ENCODE data around the gene HIVEP3. TPM values are rescaled to one million over a fixed set of nuclear protein-coding genes. Genes with fewer than 3 reads are reported as not detected.

HIVEP3 gene
- polyA plus RNA-seq (2013, experiment 1 of 2) = 1.8 TPM
- 1.8 TPM for polyA plus RNA-seq (2013, experiment 2 of 2)

GRCh38 chr1:41918450-41919043 is at the start of gene HIVEP3:
Gene HIVEP3, minus strand, starts transcription at chr1:41918922.
- no peak within 1 kb of the TSS for H2AK5ac ChIP-seq (ENCODE audit: low read depth, low read length)
- no peak within 1 kb of the TSS for H4K91ac ChIP-seq (ENCODE audit: low read depth, low read length, poor library complexity)
- no peaks in the 10 kb centered on the region for H3K9me3 ChIP-seq (replicated peaks in 1 of 2; ENCODE audit: control insufficient read depth in 2 of 2, insufficient read depth in 1 of 2, low read depth in 1 of 2, low read length in 2 of 2)
- H3K23ac ChIP-seq (ENCODE audit: low read depth, low read length, poor library complexity) = no peak within 1 kb of the TSS
- no peak within 1 kb of the TSS for H3K14ac ChIP-seq (ENCODE audit: low read length)
- peak within 1 kb of the TSS; percentile 49 to 88 for H3K4me3 ChIP-seq (ENCODE audit: low read length in 2 of 2)
- H3K27ac ChIP-seq (replicated peaks; ENCODE audit: low read length) = peak within 1 kb of the TSS; percentile 36
- no peak within 1 kb of the TSS for H3K4ac ChIP-seq (ENCODE audit: low read length)
- H3K79me1 ChIP-seq (ENCODE audit: low read depth, low read length) = no peaks in the 10 kb centered on the region
- no peak within 1 kb of the TSS for H2BK15ac ChIP-seq (ENCODE audit: low read length)
- peak; percentile 51 for DNase-seq (ENCODE audit: low spot score)
- peak within 1 kb of the TSS; percentile 90 for H3K18ac ChIP-seq (ENCODE audit: low read length)
- H3K27me3 ChIP-seq (ENCODE audit: control insufficient read depth in 3 of 3, insufficient read depth in 3 of 3, low read depth in 1 of 3, low read length in 3 of 3) = peaks cover 0 to 31% (median 1%) of the 10 kb centered on the region in 3 experiments
- H2AFZ ChIP-seq (ENCODE audit: low read length) = peak within 1 kb of the TSS; percentile 92
- H2BK5ac ChIP-seq (ENCODE audit: low read length) = no peak within 1 kb of the TSS
- no peaks in the 10 kb centered on the region for H3K36me3 ChIP-seq (replicated peaks in 1 of 2; ENCODE audit: control insufficient read depth in 2 of 2, insufficient read depth in 2 of 2, low read length in 2 of 2)
- WGBS, 2 donors (ENCODE audit: extremely low coverage in 2 of 2, insufficient read length in 2 of 2, insufficient replicate concordance in 1 of 2) = no CpG with 5 or more reads among the region's 15 CpGs
- peak within 1 kb of the TSS; percentile 85 for H3K9ac ChIP-seq (ENCODE audit: low read depth, low read length, poor library complexity)
- H3K4me1 ChIP-seq (ENCODE audit: control insufficient read depth in 2 of 2, insufficient read depth in 1 of 2, low read depth in 1 of 2, low read length in 2 of 2) = peaks cover 15 to 26% of the 10 kb centered on the region in 2 donors
- no peak within 1 kb of the TSS for H2BK12ac ChIP-seq (ENCODE audit: low read length)
- H4K8ac ChIP-seq (ENCODE audit: low read depth, low read length) = no peak within 1 kb of the TSS
- peak within 1 kb of the TSS; percentile 85 for H3K4me2 ChIP-seq (ENCODE audit: insufficient read depth, low read length, poor library complexity, severe bottlenecking)
- H2BK120ac ChIP-seq (ENCODE audit: low read depth, low read length) = peak within 1 kb of the TSS; percentile 20

- no peak for DNase-seq (ENCODE audit: low spot score)
- Histone ChIP-seq H3K23ac (ENCODE audit: low read depth, low read length, poor library complexity) (no peak overlapping the region), H2BK15ac (ENCODE audit: low read length) (peak overlapping the region; percentile 27), H2BK120ac (ENCODE audit: low read depth, low read length) (no peak overlapping the region), H4K8ac (ENCODE audit: low read depth, low read length) (peak overlapping the region; percentile 76), H3K4me1 (ENCODE audit: control insufficient read depth in 2 of 2, insufficient read depth in 1 of 2, low read depth in 1 of 2, low read length in 2 of 2) (no peaks in the 10 kb centered on the region), H4K91ac (ENCODE audit: low read depth, low read length, poor library complexity) (no peak overlapping the region), H3K9ac (ENCODE audit: low read depth, low read length, poor library complexity) (no peak overlapping the region), H3K9me3 (replicated peaks in 1 of 2; ENCODE audit: control insufficient read depth in 2 of 2, insufficient read depth in 1 of 2, low read depth in 1 of 2, low read length in 2 of 2) (no peaks in the 10 kb centered on the region), H3K27me3 (ENCODE audit: control insufficient read depth in 3 of 3, insufficient read depth in 3 of 3, low read depth in 1 of 3, low read length in 3 of 3) (no peaks in the 10 kb centered on the region), H2AK5ac (ENCODE audit: low read depth, low read length) (no peak overlapping the region), H3K18ac (ENCODE audit: low read length) (no peak overlapping the region), H3K36me3 (replicated peaks in 1 of 2; ENCODE audit: control insufficient read depth in 2 of 2, insufficient read depth in 2 of 2, low read length in 2 of 2) (no peaks in the 10 kb centered on the region), H2BK12ac (ENCODE audit: low read length) (peak overlapping the region; percentile 78), H3K4ac (ENCODE audit: low read length) (no peak overlapping the region), H3K4me3 (ENCODE audit: low read length in 2 of 2) (no peak overlapping the region), H3K14ac (ENCODE audit: low read length) (peak overlapping the region; percentile 43), H3K4me2 (ENCODE audit: insufficient read depth, low read length, poor library complexity, severe bottlenecking) (no peak overlapping the region), H3K79me1 (ENCODE audit: low read depth, low read length) (no peaks in the 10 kb centered on the region), H3K27ac (replicated peaks; ENCODE audit: low read length) (no peak overlapping the region), H2AFZ (ENCODE audit: low read length) (no peak overlapping the region), H2BK5ac (ENCODE audit: low read length) (peak overlapping the region; percentile 67)
- WGBS, 2 donors (ENCODE audit: extremely low coverage in 2 of 2, insufficient read length in 2 of 2, insufficient replicate concordance in 1 of 2) = no CpG with 5 or more reads among the region's 3 CpGs
These were observed 45.7 kb upstream of the HIVEP3 start for GRCh38 chr1:41964400-41964799.

GRCh38 chr1:41963636-41964035 is 44.9 kb upstream of the HIVEP3 start:
- no peak for DNase-seq (ENCODE audit: low spot score)
- no peak overlapping the region for H3K18ac ChIP-seq (ENCODE audit: low read length)
- H3K27me3 ChIP-seq (ENCODE audit: control insufficient read depth in 3 of 3, insufficient read depth in 3 of 3, low read depth in 1 of 3, low read length in 3 of 3) = no peaks in the 10 kb centered on the region
- H3K9ac ChIP-seq (ENCODE audit: low read depth, low read length, poor library complexity) = no peak overlapping the region
- no peak overlapping the region for H3K4me2 ChIP-seq (ENCODE audit: insufficient read depth, low read length, poor library complexity, severe bottlenecking)
- H3K9me3 ChIP-seq (replicated peaks in 1 of 2; ENCODE audit: control insufficient read depth in 2 of 2, insufficient read depth in 1 of 2, low read depth in 1 of 2, low read length in 2 of 2) = no peaks in the 10 kb centered on the region
- H3K4me3 ChIP-seq (ENCODE audit: low read length in 2 of 2) = no peak overlapping the region
- H2BK120ac ChIP-seq (ENCODE audit: low read depth, low read length) = no peak overlapping the region
- no peak overlapping the region for H2AK5ac ChIP-seq (ENCODE audit: low read depth, low read length)
- H2BK15ac ChIP-seq (ENCODE audit: low read length) = no peak overlapping the region
- H3K79me1 ChIP-seq (ENCODE audit: low read depth, low read length) = no peaks in the 10 kb centered on the region
- H2AFZ ChIP-seq (ENCODE audit: low read length) = no peak overlapping the region
- H3K36me3 ChIP-seq (replicated peaks in 1 of 2; ENCODE audit: control insufficient read depth in 2 of 2, insufficient read depth in 2 of 2, low read length in 2 of 2) = no peaks in the 10 kb centered on the region
- no CpG with 5 or more reads among the region's 6 CpGs for WGBS, 2 donors (ENCODE audit: extremely low coverage in 2 of 2, insufficient read length in 2 of 2, insufficient replicate concordance in 1 of 2)
- no peak overlapping the region for H3K27ac ChIP-seq (replicated peaks; ENCODE audit: low read length)
- no peak overlapping the region for H4K8ac ChIP-seq (ENCODE audit: low read depth, low read length)
- H2BK5ac ChIP-seq (ENCODE audit: low read length) = no peak overlapping the region
- H3K4me1 ChIP-seq (ENCODE audit: control insufficient read depth in 2 of 2, insufficient read depth in 1 of 2, low read depth in 1 of 2, low read length in 2 of 2) = no peaks in the 10 kb centered on the region
- no peak overlapping the region for H4K91ac ChIP-seq (ENCODE audit: low read depth, low read length, poor library complexity)
- H3K4ac ChIP-seq (ENCODE audit: low read length) = no peak overlapping the region
- no peak overlapping the region for H3K14ac ChIP-seq (ENCODE audit: low read length)
- H2BK12ac ChIP-seq (ENCODE audit: low read length) = no peak overlapping the region
- no peak overlapping the region for H3K23ac ChIP-seq (ENCODE audit: low read depth, low read length, poor library complexity)

GRCh38 chr1:41958015-41958673 is 39.4 kb upstream of the HIVEP3 start:
- no peaks in the 10 kb centered on the region for H3K36me3 ChIP-seq (replicated peaks in 1 of 2; ENCODE audit: control insufficient read depth in 2 of 2, insufficient read depth in 2 of 2, low read length in 2 of 2)
- no peak overlapping the region for H4K8ac ChIP-seq (ENCODE audit: low read depth, low read length)
- no peak overlapping the region for H2BK12ac ChIP-seq (ENCODE audit: low read length)
- no peak overlapping the region for H3K23ac ChIP-seq (ENCODE audit: low read depth, low read length, poor library complexity)
- peak overlapping the region; percentile 4 for H2BK120ac ChIP-seq (ENCODE audit: low read depth, low read length)
- H2BK5ac ChIP-seq (ENCODE audit: low read length) = no peak overlapping the region
- no peaks in the 10 kb centered on the region for H3K27me3 ChIP-seq (ENCODE audit: control insufficient read depth in 3 of 3, insufficient read depth in 3 of 3, low read depth in 1 of 3, low read length in 3 of 3)
- no peaks in the 10 kb centered on the region for H3K9me3 ChIP-seq (replicated peaks in 1 of 2; ENCODE audit: control insufficient read depth in 2 of 2, insufficient read depth in 1 of 2, low read depth in 1 of 2, low read length in 2 of 2)
- no peak overlapping the region for H3K4ac ChIP-seq (ENCODE audit: low read length)
- no peaks in the 10 kb centered on the region for H3K79me1 ChIP-seq (ENCODE audit: low read depth, low read length)
- no peak overlapping the region for H4K91ac ChIP-seq (ENCODE audit: low read depth, low read length, poor library complexity)
- H3K18ac ChIP-seq (ENCODE audit: low read length) = peak overlapping the region; percentile 45
- H2AK5ac ChIP-seq (ENCODE audit: low read depth, low read length) = peak overlapping the region; percentile 26
- no peak overlapping the region for H3K4me2 ChIP-seq (ENCODE audit: insufficient read depth, low read length, poor library complexity, severe bottlenecking)
- no peak overlapping the region for H3K27ac ChIP-seq (replicated peaks; ENCODE audit: low read length)
- H3K4me3 ChIP-seq (ENCODE audit: low read length in 2 of 2) = no peak overlapping the region
- H3K14ac ChIP-seq (ENCODE audit: low read length) = no peak overlapping the region
- H2BK15ac ChIP-seq (ENCODE audit: low read length) = no peak overlapping the region
- H3K4me1 ChIP-seq (ENCODE audit: control insufficient read depth in 2 of 2, insufficient read depth in 1 of 2, low read depth in 1 of 2, low read length in 2 of 2) = peaks cover 10 to 14% of the 10 kb centered on the region in 2 donors
- no peak overlapping the region for H3K9ac ChIP-seq (ENCODE audit: low read depth, low read length, poor library complexity)
- no peak for DNase-seq (ENCODE audit: low spot score)
- WGBS, 2 donors (ENCODE audit: extremely low coverage in 2 of 2, insufficient read length in 2 of 2, insufficient replicate concordance in 1 of 2) = no CpG with 5 or more reads among the region's 6 CpGs
- H2AFZ ChIP-seq (ENCODE audit: low read length) = no peak overlapping the region
